KOPT-K1 (cell line): ENCODE results near the gene MAN2C1.
"Not testable (repeated sequence)": the region's sequence is repeated elsewhere in the genome, so short reads cannot be mapped to it uniquely, and the experiment has no call there.

Experiments
- H3K27ac ChIP-seq: fragments of 200-600 bp; sonication (generic); 2 replicates; pipeline ENCODE4 v1.5.1; 2016; ENCODE audit warnings: antibody characterized with exemption, mild to moderate bottlenecking, low read depth, low read length; ENCODE audit not compliant: poor library complexity, severe bottlenecking
- H3K36me3 ChIP-seq: fragments of 200-600 bp; sonication (generic); 2 replicates; pipeline ENCODE4 v1.5.1; 2017; ENCODE audit warnings: antibody characterized with exemption, mild to moderate bottlenecking, low read length, moderate library complexity; ENCODE audit not compliant: insufficient read depth
- H3K9me3 ChIP-seq: fragments of 200-600 bp; sonication (generic); 2 replicates; pipeline ENCODE4 v1.5.1; 2017; ENCODE audit warnings: antibody characterized with exemption, low read length, mild to moderate bottlenecking; ENCODE audit not compliant: insufficient read depth, poor library complexity, severe bottlenecking

Gene MAN2C1

DNA sequence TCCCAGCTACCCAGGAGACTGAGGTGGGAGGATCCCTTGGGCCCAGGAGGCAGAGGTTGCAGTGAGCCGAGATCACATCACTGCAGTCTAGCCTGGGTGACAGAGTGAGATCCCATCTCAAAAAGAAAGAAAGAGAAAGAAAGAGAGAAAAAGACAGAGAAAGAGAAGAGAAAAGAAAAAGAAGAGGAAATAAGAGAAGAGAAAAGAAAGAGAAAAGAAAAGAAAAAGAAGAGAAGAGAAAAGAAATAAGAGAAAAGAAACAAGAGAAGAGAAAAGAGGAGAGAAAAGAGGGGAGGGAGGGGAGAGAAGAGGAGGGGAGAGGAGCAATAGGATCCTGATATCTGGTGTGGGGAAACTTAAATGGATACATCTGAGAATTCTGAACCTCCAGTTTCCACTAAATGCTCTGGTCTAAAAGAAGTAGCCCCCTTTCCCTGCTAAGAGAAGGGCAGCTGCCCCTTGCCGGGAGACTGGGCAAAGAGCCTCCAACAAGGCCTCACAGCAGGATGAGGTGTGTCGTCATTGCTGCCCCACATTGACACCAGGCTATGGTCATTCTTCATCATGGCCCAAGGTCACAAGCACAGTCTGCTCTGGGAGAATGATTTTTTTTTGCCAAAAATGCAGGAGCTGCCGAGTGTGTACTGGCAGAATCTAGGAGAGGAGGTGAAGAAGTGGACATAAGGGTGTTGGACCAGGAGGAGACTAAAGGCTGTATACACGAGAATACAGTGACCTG lies 53.7 kb downstream of the MAN2C1 start:
- H3K36me3 ChIP-seq: no peaks in the 10 kb centered on the region
- no peak overlapping the region for H3K27ac ChIP-seq
- no peaks in the 10 kb centered on the region for H3K9me3 ChIP-seq

- no peaks in the 10 kb centered on the region for H3K9me3 ChIP-seq
- H3K27ac ChIP-seq: no peak overlapping the region
- no peaks in the 10 kb centered on the region for H3K36me3 ChIP-seq
Observed at GRCh38 chr15:75313116-75313845, 55.1 kb downstream of the MAN2C1 start.

GRCh38 chr15:75312548-75312947 lies 55.9 kb downstream of the MAN2C1 start:
- H3K36me3 ChIP-seq, H3K27ac ChIP-seq, H3K9me3 ChIP-seq: not testable (repeated sequence)

DNA sequence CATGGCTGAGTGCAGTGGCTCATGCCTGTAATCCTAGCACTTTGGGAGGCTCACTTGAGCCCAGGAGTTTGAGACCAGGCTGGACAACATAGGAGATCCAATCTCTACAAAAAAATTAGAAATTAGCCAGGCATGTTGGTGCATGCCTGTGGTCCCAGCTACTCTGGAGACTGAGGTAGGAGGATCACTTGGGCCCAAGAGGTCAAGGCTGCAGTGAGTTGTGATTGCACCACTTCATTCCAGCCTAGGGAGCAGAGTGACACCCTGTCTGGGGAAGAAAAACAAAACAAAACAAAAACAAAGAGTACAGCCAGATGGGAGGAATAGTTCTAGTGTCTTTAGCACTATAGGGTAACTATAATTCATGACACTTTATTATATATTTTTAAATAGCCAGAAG lies 58.7 kb downstream of the MAN2C1 start:
- H3K9me3 ChIP-seq: no peaks in the 10 kb centered on the region
- H3K27ac ChIP-seq: no peak overlapping the region
- no peaks in the 10 kb centered on the region for H3K36me3 ChIP-seq

GRCh38 chr15:75307778-75308390 lies 60.5 kb downstream of the MAN2C1 start:
- no peaks in the 10 kb centered on the region for H3K9me3 ChIP-seq
- no peaks in the 10 kb centered on the region for H3K36me3 ChIP-seq
- no peak overlapping the region for H3K27ac ChIP-seq

DNA sequence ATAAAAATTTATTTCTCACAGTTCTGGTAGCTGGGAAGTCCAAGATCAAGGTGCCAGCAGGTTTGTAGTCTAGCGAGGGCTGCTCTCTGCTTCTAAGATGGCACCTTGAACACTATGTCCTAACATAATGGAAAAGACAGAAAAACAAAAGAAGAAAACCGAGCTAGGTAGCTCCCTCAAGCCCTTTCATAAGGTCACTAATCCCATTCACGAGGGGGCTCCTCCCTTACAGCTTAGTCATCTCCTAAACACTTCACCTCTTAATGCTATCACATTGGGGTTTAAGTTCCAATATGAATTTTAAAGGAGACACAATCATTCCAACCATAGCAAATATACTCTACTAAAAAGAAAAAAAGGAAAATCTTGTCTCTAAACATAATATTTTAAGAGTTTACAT lies 62.2 kb downstream of the MAN2C1 start:
- no peaks in the 10 kb centered on the region for H3K36me3 ChIP-seq
- H3K9me3 ChIP-seq: no peaks in the 10 kb centered on the region
- H3K27ac ChIP-seq: no peak overlapping the region
